Subcutaneous adipose tissue (tissue), 4 donors: ENCODE measurements around the gene FKBP8. TPM values are rescaled to one million over a fixed set of nuclear protein-coding genes. Genes with fewer than 3 reads are reported as not detected.

Experiments used
- total RNA-seq, 4 donors: library from RNA; depleted of rRNA; stranded (reverse); fragments of >200 nt; gene quantifications; one replicate each; pipeline ENCODE4 v1.1.0, GENCODE V29; 2016
- TF ChIP-seq, protein P1 (sequence below): fragments of 450-650 bp; IDR thresholded peaks from one replicate; pipeline ENCODE4 v1.5.1; 2016; ENCODE audit warnings: low read depth, mild to moderate bottlenecking, control low read depth, antibody characterized with exemption, moderate library complexity

Gene FKBP8
- total RNA-seq, 4 donors from 2014 or later, result 105 to 369 (median 280) TPM

DNA sequence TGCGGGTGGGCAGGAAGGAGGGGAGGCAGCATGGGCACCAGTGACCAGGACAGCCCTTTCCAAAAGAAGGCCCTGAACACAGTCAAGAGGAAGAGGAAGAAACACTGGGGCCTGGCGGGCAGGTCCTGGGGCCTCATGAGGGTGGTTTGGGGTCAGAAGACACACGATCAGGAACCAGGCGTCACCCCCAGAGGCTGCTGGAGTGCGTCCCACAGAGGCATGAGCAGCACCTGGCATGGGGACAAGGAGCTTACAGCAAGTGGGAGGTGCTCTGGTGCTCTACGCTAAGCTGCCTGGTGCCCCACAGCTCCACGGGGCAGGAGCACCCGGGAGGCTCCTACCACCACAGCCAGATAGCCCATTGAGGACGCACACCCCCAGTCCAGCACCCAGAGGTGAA lies 41.5 kb downstream of the FKBP8 start:
- TF ChIP-seq, protein P1, sequence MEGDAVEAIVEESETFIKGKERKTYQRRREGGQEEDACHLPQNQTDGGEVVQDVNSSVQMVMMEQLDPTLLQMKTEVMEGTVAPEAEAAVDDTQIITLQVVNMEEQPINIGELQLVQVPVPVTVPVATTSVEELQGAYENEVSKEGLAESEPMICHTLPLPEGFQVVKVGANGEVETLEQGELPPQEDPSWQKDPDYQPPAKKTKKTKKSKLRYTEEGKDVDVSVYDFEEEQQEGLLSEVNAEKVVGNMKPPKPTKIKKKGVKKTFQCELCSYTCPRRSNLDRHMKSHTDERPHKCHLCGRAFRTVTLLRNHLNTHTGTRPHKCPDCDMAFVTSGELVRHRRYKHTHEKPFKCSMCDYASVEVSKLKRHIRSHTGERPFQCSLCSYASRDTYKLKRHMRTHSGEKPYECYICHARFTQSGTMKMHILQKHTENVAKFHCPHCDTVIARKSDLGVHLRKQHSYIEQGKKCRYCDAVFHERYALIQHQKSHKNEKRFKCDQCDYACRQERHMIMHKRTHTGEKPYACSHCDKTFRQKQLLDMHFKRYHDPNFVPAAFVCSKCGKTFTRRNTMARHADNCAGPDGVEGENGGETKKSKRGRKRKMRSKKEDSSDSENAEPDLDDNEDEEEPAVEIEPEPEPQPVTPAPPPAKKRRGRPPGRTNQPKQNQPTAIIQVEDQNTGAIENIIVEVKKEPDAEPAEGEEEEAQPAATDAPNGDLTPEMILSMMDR, result no peak

DNA sequence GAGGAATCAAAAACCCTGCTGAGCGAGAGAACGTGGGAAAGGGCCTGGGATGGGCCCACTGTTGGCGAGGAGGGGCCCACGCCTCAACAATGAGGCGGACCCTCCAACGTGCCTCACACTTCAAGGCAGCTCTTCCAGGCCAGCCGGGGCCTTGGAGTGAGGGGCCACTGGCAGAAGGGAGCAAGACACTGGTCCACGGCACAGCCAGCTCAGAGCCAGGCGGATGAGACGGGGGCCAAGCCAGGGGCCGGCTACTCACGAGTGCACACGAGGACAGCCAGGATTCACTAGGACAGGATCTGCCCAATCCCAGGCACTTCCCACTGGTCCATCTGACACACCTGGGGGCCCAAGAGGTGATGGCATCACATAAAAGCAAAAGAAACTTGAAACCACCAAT lies 42.0 kb downstream of the FKBP8 start:
- TF ChIP-seq, protein P1, result no peak

- TF ChIP-seq, protein P1, result no peak
Observed at GRCh38 chr19:18500799-18501198, 42.6 kb downstream of the FKBP8 start.

GRCh38 chr19:18500376-18500775 lies 43.0 kb downstream of the FKBP8 start:
- TF ChIP-seq, protein P1, result no peak

GRCh38 chr19:18499055-18499775 lies 44.2 kb downstream of the FKBP8 start:
- TF ChIP-seq, protein P1, result no peak

DNA sequence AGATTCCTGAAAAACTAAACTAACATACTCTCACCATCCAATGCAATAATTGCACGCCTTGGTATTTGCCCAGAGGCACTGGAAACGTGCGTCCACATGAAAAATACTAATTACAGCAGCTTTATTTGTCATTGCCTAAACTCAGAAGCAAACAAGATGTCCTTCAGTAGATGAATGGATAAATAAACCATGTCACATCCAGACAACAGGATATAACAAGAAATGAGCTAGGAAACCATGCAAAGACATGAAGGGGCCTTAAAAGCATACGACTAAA lies 46.5 kb downstream of the FKBP8 start:
- TF ChIP-seq, protein P1, result no peak

DNA sequence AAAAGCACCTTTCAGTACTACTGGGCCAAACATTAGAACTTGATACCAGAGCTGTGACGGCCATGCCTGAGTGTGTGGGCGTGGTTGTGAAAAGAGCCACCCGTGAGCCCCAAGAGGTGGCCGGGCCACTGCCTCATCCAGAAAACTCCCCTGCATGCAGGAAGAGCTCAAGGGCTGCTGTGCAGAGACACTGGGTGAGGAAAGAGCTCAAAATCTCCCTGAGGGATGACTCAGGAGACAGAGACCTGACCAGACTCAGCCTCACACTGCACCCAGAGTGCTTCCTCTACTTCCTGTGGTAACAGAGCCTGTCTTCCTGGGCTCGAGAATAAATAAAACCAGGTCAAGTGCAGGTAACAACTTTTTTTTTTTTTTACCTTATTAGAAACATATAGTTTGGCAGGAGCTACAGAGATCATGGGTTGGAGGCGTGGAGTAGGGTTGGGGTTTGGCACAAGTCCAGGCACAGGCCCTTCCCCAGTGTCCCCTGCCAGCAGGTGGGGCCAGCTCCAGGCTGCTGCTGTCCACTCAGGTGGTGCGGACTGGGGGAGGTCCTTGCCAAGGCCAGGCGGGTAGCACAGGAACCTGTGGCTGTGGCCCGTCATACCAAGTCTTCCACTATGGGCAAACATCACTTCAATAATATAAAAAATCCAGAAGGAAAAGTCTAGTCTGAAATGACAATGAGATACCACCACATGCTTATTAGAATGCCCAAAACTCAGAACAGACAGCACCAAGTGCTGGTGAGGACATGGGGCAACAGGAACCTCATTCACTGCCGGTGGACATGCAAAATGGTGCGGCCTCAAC lies 47.0 kb downstream of the FKBP8 start:
- TF ChIP-seq, protein P1, result no peak
